Measurements from ENCODE around the gene RELA. TPM values are rescaled to one million over a fixed set of nuclear protein-coding genes. Genes with fewer than 3 reads are reported as not detected.

The RELA gene
- total RNA-seq, 1 donor = 31.8 TPM

DNA sequence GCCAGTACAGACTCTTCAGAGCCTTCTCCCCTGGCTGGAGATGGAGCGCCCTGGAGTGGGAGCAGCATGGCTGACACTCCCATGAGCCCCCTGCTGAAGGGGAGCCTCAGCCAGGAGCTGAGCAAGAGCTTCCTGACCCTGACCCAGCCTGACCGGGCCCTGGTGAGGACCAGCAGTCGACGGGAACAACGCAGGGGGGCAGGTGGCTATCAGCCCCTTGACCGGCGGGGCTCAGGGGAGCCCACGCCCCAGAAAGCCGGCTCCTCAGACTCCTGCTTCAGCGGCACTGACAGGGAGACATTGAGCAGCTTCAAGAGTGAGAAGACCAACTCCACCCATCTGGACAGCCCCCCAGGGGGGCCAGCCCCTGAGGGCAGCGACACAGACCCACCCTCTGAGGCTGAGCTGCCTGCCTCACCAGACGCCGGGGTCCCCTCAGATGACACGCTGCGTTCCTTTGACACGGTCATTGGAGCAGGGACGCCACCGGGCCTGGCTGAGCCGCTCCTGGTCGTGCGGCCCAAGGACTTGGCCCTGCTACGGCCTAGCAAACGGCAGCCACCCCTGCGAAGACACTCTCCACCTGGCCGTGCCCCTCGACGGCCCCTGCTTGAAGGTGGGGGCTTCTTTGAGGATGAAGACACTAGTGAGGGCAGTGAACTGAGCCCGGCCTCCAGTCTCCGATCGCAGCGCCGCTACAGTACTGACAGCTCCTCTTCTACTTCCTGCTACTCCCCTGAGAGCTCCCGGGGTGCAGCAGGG is 44.5 kb downstream of the RELA start:
- H2AFZ ChIP-seq (ENCODE audit: low read length) = no peak overlapping the region
- no peak overlapping the region for H3K4me2 ChIP-seq (ENCODE audit: insufficient read depth, low read length)
- H4K20me1 ChIP-seq (ENCODE audit: insufficient read depth, low read length) = peaks cover 29% of the 10 kb centered on the region
- no peak overlapping the region for H3K27ac ChIP-seq (ENCODE audit: low read depth, low read length)
- TF ChIP-seq, protein P1, sequence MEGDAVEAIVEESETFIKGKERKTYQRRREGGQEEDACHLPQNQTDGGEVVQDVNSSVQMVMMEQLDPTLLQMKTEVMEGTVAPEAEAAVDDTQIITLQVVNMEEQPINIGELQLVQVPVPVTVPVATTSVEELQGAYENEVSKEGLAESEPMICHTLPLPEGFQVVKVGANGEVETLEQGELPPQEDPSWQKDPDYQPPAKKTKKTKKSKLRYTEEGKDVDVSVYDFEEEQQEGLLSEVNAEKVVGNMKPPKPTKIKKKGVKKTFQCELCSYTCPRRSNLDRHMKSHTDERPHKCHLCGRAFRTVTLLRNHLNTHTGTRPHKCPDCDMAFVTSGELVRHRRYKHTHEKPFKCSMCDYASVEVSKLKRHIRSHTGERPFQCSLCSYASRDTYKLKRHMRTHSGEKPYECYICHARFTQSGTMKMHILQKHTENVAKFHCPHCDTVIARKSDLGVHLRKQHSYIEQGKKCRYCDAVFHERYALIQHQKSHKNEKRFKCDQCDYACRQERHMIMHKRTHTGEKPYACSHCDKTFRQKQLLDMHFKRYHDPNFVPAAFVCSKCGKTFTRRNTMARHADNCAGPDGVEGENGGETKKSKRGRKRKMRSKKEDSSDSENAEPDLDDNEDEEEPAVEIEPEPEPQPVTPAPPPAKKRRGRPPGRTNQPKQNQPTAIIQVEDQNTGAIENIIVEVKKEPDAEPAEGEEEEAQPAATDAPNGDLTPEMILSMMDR (IDR thresholded peaks at IDR 0.05; ENCODE audit: extremely low read depth, low read depth, low read length) = no peak
- H3K79me2 ChIP-seq (ENCODE audit: insufficient read depth, low read length) = peaks cover 70% of the 10 kb centered on the region
- peaks cover 55% of the 10 kb centered on the region for H3K36me3 ChIP-seq (ENCODE audit: insufficient read depth, low read length)
- no peak overlapping the region for H3K4me3 ChIP-seq (ENCODE audit: insufficient read depth, low read length)
- no peaks in the 10 kb centered on the region for H3K9me3 ChIP-seq (ENCODE audit: low read depth, low read length)
- H3K27me3 ChIP-seq (ENCODE audit: insufficient read depth, low read length) = no peaks in the 10 kb centered on the region
- peaks cover 11% of the 10 kb centered on the region for H3K4me1 ChIP-seq (ENCODE audit: insufficient read depth, low read length)
- DNase-seq (ENCODE audit: insufficient read length, low spot score, missing footprints) = no peak

DNA sequence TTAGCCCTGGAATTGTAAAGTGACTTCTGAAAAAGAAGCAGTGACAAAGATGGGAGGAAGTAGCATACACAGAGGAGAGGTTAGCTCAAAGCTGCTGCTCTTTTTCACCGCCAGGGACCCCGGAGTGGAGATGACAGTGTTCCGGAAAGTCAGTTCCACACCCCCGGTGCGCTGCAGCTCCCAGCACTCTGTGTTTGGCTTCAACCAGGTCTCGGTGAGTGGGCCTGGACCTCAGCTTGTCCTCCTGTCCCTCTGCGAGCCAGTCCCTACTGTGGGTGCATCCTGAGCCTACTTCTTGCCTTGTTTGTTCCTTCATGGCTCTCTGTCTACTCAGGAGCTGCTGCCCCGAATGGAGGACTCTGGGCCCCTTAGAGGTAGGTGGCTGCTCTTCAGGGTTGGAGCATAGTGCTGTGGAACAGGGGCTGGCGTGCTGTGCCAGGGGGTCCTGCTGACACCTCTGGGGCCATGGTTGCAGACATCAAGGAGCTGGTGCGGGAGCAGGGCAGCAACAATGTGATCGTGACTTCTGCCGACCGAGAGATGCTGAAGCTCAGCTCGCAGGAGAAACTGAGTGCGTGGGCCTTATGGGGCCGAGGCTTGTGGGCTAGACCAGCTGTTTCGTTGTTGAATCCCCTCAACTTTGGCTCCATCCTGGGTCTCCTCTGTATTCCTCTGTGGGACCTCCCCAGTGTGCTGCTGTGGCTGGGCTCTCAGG is 45.4 kb downstream of the RELA start:
- Histone ChIP-seq H3K27ac (ENCODE audit: low read depth, low read length) (peak overlapping the region; percentile 7), H3K4me3 (ENCODE audit: insufficient read depth, low read length) (peak overlapping the region; percentile 83), H3K4me2 (ENCODE audit: insufficient read depth, low read length) (peak overlapping the region; percentile 88), H3K79me2 (ENCODE audit: insufficient read depth, low read length) (peaks cover 76% of the 10 kb centered on the region), H3K9me3 (ENCODE audit: low read depth, low read length) (no peaks in the 10 kb centered on the region), H4K20me1 (ENCODE audit: insufficient read depth, low read length) (peaks cover 38% of the 10 kb centered on the region), H2AFZ (ENCODE audit: low read length) (no peak overlapping the region), H3K4me1 (ENCODE audit: insufficient read depth, low read length) (peaks cover 20% of the 10 kb centered on the region), H3K27me3 (ENCODE audit: insufficient read depth, low read length) (no peaks in the 10 kb centered on the region), H3K36me3 (ENCODE audit: insufficient read depth, low read length) (peaks cover 49% of the 10 kb centered on the region)
- TF ChIP-seq, protein P1 (IDR thresholded peaks at IDR 0.05; ENCODE audit: extremely low read depth, low read depth, low read length) = no peak
- DNase-seq (ENCODE audit: insufficient read length, low spot score, missing footprints) = no peak

DNA sequence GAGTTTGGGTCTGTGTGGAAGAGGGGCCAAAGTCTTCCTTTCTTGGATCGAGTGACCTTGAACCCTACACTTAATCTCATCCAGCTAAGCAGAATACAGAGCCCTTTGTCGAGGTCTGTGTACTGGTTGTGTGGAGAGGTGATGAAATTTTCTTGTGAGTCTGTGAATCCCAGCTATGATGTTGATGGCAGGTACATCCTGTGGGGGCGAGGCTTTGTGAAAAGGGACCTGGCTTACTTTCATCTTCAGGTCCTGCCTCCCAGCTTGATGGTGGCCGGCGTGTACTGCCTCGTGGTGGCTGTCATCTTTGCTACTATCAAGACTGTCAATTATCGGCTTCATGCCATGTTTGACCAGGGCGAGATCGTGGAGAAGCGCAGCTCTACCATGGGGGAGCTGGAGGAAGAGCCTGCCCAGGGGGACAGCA is 46.1 kb downstream of the RELA start:
- Histone ChIP-seq H4K20me1 (ENCODE audit: insufficient read depth, low read length) (peaks cover 41% of the 10 kb centered on the region), H3K27me3 (ENCODE audit: insufficient read depth, low read length) (no peaks in the 10 kb centered on the region), H3K79me2 (ENCODE audit: insufficient read depth, low read length) (peaks cover 83% of the 10 kb centered on the region), H3K36me3 (ENCODE audit: insufficient read depth, low read length) (peaks cover 42% of the 10 kb centered on the region), H3K4me2 (ENCODE audit: insufficient read depth, low read length) (peak overlapping the region; percentile 88), H3K27ac (ENCODE audit: low read depth, low read length) (peak overlapping the region; percentile 7), H2AFZ (ENCODE audit: low read length) (no peak overlapping the region), H3K9me3 (ENCODE audit: low read depth, low read length) (no peaks in the 10 kb centered on the region), H3K4me1 (ENCODE audit: insufficient read depth, low read length) (peaks cover 27% of the 10 kb centered on the region), H3K4me3 (ENCODE audit: insufficient read depth, low read length) (peak overlapping the region; percentile 83)
- no peak for DNase-seq (ENCODE audit: insufficient read length, low spot score, missing footprints)
- TF ChIP-seq, protein P1 (IDR thresholded peaks at IDR 0.05; ENCODE audit: extremely low read depth, low read depth, low read length) = no peak
